HepG2 (cell line): ENCODE measurements around the gene HARS2. TPM values are rescaled to one million over a fixed set of nuclear protein-coding genes. Genes with fewer than 3 reads are reported as not detected.
A peak's percentile ranks its signal among the peaks of the same experiment; 100 is the strongest.

Experiments
- E2F1 ChIP-seq: sonication (generic); formaldehyde crosslinking; IDR thresholded peaks from 2 replicates; pipeline ENCODE4 v1.5.0; 2020; ENCODE audit warnings: missing genetic modification reagents
- FOXC1 ChIP-seq: sonication (generic); formaldehyde crosslinking; IDR thresholded peaks from 2 replicates; pipeline ENCODE4 v1.8.0; 2022; ENCODE audit warnings: mild to moderate bottlenecking, missing genetic modification reagents, borderline replicate concordance
- FOXK2 ChIP-seq: fragments of 450-650 bp; IDR thresholded peaks from 2 replicates; pipeline ENCODE4 v1.6.1; 2016
- HMGXB3 ChIP-seq: sonication (generic); formaldehyde crosslinking; IDR thresholded peaks from 2 replicates; pipeline ENCODE4 v1.4.0; 2020; ENCODE audit warnings: missing genetic modification reagents, borderline replicate concordance
- KLF12 ChIP-seq: sonication (generic); formaldehyde crosslinking; IDR thresholded peaks from 2 replicates; pipeline ENCODE4 v1.4.0; 2020; ENCODE audit warnings: missing genetic modification reagents, borderline replicate concordance
- PAX8 ChIP-seq: sonication (generic); formaldehyde crosslinking; IDR thresholded peaks from 2 replicates; pipeline ENCODE4 v1.8.0; 2022; ENCODE audit warnings: mild to moderate bottlenecking, missing genetic modification reagents, borderline replicate concordance
- TBL1XR1 ChIP-seq: fragments of 150-350 bp; IDR thresholded peaks from 2 replicates; pipeline ENCODE4 v1.6.1; 2014; ENCODE audit warnings: borderline replicate concordance, low read length; ENCODE audit not compliant: partially characterized antibody
- ZBTB20 ChIP-seq: sonication (generic); formaldehyde crosslinking; IDR thresholded peaks from 2 replicates; pipeline ENCODE4 v1.8.1; 2023; ENCODE audit warnings: missing genetic modification reagents, low read depth, mild to moderate bottlenecking, borderline replicate concordance
- ZFP1 ChIP-seq: IDR thresholded peaks from 2 replicates; pipeline ENCODE4 v1.6.1; 2016
- ZFP36L2 ChIP-seq: sonication (generic); formaldehyde crosslinking; IDR thresholded peaks from 2 replicates; pipeline ENCODE4 v1.4.0; 2020; ENCODE audit warnings: missing genetic modification reagents
- ZNF331 ChIP-seq: sonication (generic); formaldehyde crosslinking; IDR thresholded peaks from 2 replicates; pipeline ENCODE4 v1.4.0; 2020; ENCODE audit warnings: missing genetic modification reagents
- ZNF780A ChIP-seq: sonication (generic); formaldehyde crosslinking; IDR thresholded peaks from 2 replicates; pipeline ENCODE4 v1.8.0; 2022; ENCODE audit warnings: mild to moderate bottlenecking, missing genetic modification reagents, moderate library complexity
- polyA plus RNA-seq, 8 experiments: library from polyadenylated mRNA; depleted of rRNA in 3 of 8; stranded (reverse) in 7 of 8; unstranded in 1 of 8; fragments of >200 nt; fragmentation: Illumina TruSeq in 4 of 8; extraction: Trizol in 4 of 8; gene quantifications; 2 replicates each; pipeline versions ENCODE4 v1.2.1 to v1.2.3, GENCODE V29; 2011 to 2016; ENCODE audit warnings: low read depth in 4 of 8, missing spikeins in 1 of 8, mixed read lengths in 1 of 8; ENCODE audit not compliant: insufficient read depth in 1 of 8
- total RNA-seq, 5 experiments: library from RNA; depleted of rRNA; stranded (reverse); fragments of >200 nt; fragmentation: Illumina TruSeq; extraction: Trizol; gene quantifications; 2 replicates each; pipeline ENCODE4 v1.2.3, GENCODE V29; 2016; ENCODE audit warnings: low read depth in 1 of 5
- TF ChIP-seq, protein P1 (sequence below), 2 experiments: fragments of 450-650 bp in 1 of 2; sonication (generic) in 1 of 2; formaldehyde crosslinking in 1 of 2; IDR thresholded peaks; 2 replicates each; pipeline versions ENCODE4 v1.6.1 to v1.8.0; 2016 to 2022; ENCODE audit warnings: antibody characterized with exemption in 1 of 2, mild to moderate bottlenecking in 1 of 2, missing genetic modification reagents in 1 of 2

Gene HARS2
- total and polyA plus RNA-seq, 2 of the 13 experiments (the other 11 are each of a cell fraction or from before 2014, with no cell fraction given): 17.9 to 25.8 TPM

DNA sequence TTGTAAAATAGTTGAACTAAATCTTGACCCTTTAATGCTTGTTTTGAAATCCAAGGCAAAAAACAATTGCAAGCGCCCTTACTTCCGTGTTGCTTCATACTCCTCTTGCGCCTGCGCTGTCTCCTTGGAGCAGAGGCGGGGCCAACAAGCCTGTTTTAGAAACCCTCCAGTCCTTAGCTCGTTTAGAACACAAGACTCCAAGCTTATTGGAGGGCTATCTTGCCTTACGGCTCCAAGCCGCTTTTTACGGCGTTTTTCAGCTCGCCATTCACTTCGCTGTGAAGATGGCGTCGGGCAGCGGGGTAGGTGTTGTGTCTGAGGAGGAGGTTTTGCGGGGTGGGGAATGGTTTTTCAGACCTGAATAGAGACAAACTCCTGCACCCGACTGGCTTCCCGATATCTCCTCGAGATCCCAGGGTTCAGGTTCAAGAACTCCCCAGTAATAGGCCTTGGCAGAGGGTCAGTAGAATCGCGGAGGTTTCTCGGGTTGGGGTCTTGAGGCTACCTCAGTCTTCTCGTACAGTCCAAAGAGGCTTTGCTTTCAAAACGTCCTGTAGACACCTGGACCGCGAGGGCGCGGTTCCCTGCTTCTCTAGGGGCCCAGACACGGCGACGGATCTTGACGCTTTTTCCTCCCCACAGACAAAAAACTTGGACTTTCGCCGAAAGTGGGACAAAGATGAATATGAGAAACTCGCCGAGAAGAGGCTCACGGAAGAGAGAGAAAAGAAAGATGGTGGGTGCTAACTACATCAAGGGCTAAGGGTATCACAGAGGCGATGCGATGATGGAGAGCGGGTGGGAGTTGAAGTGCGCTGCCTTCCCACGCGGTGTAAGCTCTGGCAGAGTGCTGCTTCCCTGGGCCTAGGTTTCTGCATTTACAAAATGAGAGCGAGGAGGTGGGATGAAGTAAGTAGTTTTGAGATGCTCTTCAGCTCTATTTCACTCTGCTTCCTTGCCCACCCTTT is 9.2 kb downstream of the HARS2 start, which contains the start of gene ZMAT2 (continued):
- peak; percentile 98 for TF ChIP-seq HMGXB3 (CRISPR knock-in tag)
- TF ChIP-seq ZBTB20 (CRISPR knock-in tag): 0 out of 2 replicates have a peak, but pooled peaks have one; percentile 21
- peak; percentile 59; the same call in 1 of the 2 replicates for TF ChIP-seq FOXK2
- TF ChIP-seq ZNF331 (CRISPR knock-in tag): 0 out of 2 replicates have a peak, but pooled peaks have one; percentile 12
- TF ChIP-seq KLF12 (CRISPR knock-in tag): no peak
- 0 out of 2 replicates have a peak, but pooled peaks have one; percentile 20 for TF ChIP-seq ZFP36L2
- no peak for TF ChIP-seq FOXC1
- no peak for TF ChIP-seq TBL1XR1
- TF ChIP-seq, protein P1, sequence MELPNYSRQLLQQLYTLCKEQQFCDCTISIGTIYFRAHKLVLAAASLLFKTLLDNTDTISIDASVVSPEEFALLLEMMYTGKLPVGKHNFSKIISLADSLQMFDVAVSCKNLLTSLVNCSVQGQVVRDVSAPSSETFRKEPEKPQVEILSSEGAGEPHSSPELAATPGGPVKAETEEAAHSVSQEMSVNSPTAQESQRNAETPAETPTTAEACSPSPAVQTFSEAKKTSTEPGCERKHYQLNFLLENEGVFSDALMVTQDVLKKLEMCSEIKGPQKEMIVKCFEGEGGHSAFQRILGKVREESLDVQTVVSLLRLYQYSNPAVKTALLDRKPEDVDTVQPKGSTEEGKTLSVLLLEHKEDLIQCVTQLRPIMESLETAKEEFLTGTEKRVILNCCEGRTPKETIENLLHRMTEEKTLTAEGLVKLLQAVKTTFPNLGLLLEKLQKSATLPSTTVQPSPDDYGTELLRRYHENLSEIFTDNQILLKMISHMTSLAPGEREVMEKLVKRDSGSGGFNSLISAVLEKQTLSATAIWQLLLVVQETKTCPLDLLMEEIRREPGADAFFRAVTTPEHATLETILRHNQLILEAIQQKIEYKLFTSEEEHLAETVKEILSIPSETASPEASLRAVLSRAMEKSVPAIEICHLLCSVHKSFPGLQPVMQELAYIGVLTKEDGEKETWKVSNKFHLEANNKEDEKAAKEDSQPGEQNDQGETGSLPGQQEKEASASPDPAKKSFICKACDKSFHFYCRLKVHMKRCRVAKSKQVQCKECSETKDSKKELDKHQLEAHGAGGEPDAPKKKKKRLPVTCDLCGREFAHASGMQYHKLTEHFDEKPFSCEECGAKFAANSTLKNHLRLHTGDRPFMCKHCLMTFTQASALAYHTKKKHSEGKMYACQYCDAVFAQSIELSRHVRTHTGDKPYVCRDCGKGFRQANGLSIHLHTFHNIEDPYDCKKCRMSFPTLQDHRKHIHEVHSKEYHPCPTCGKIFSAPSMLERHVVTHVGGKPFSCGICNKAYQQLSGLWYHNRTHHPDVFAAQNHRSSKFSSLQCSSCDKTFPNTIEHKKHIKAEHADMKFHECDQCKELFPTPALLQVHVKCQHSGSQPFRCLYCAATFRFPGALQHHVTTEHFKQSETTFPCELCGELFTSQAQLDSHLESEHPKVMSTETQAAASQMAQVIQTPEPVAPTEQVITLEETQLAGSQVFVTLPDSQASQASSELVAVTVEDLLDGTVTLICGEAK (IDR thresholded peaks at IDR 0.05): no peak
- TF ChIP-seq, protein P1 (CRISPR knock-in tag; IDR thresholded peaks at IDR 0.05): peak; percentile 45; the same call in 1 of the 2 replicates
- no peak for TF ChIP-seq PAX8
- peak; percentile 25; the same call in 1 of the 2 replicates for TF ChIP-seq E2F1
- TF ChIP-seq ZNF780A (CRISPR knock-in tag): no peak
- TF ChIP-seq ZFP1: 0 out of 2 replicates have a peak, but pooled peaks have one; percentile 28
